ENCODE data around the gene CYP4F8. TPM values are rescaled to one million over a fixed set of nuclear protein-coding genes. Genes with fewer than 3 reads are reported as not detected.

Gene CYP4F8
- total RNA-seq, 1 donor from 2014 or later: not detected

DNA sequence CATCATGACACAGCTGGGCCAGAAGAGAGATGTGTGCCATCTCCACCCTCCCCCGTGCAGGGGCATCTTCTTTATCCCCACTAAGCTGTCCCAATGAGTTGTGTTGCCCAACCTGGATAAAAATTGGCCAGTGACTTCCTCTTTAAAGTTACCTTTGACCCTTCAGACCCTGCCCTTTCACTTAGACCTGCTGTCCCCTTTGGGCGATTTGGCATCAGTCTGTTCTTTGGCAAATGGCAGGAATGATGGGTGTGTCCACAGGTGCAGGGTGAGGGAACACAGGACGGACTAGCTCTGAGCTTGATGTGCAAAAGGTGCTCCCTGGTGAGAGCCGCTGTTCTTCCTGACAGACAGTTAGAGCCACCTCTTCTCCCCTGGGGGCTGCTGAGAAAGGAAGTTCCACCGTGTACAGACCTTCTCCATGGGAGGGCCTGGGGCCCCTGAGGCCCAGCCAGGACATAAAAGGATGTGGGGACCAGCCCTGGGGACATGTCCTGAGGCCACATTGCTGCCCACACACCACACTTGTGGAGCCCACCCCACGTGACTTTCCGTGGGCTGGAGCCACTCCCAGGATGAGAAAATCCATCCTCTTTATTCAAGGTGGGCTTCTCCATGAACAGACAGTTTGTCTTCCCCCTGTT lies 1.7 kb downstream of the CYP4F8 start:
- Mint-ChIP-seq H3K27me3 (ENCODE audit: insufficient read depth, low read depth) (peaks cover 12% of the 10 kb centered on the region), H3K4me3 (no peak overlapping the region), H3K9me3 (peaks cover 28% of the 10 kb centered on the region), H3K36me3 (no peaks in the 10 kb centered on the region), H3K27ac (no peak overlapping the region), H3K4me1 (no peaks in the 10 kb centered on the region)
- H3K79me2 ChIP-seq (ENCODE audit: low read depth): no peaks in the 10 kb centered on the region
- no peaks in the 10 kb centered on the region for H3K4me1 ChIP-seq
- TF ChIP-seq EZH2phosphoT487 (IDR thresholded peaks at IDR 0.05): no peak
- no peaks in the 10 kb centered on the region for H3K36me3 ChIP-seq
- peaks cover 6% of the 10 kb centered on the region for H3K9me3 ChIP-seq (ENCODE audit: low read depth)
- H3K9ac ChIP-seq: no peak overlapping the region
- no peak for DNase-seq (ENCODE audit: low spot score)
- no peaks in the 10 kb centered on the region for H3F3A ChIP-seq (ENCODE audit: low read depth)
- H3K4me2 ChIP-seq: no peak overlapping the region
- H4K20me1 ChIP-seq (ENCODE audit: low read depth): no peaks in the 10 kb centered on the region
- H2AFZ ChIP-seq (replicated peaks): no peak overlapping the region
- H3K27ac ChIP-seq: no peak overlapping the region
- H3K4me3 ChIP-seq: no peak overlapping the region
- H3K27me3 ChIP-seq: no peaks in the 10 kb centered on the region

DNA sequence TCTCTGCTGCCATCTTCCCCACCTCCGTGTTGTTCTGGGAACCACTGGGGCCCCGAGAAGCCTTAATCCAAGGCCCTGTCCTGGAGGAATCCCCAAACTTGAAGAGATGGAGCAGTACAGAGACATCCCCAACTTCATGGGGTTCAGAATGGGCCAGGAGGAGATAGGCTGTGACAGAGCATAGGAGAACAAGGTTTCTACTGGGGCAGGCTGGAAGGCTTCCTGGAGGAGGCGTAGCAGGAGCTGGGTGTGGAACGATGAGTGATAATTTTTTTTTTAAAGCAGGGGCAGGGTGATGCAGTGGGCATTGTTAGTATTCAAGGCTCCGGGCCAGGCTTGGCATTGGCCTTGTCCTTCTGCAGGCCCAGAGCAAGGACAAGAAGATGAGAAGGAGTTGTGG lies 3.3 kb downstream of the CYP4F8 start:
- Mint-ChIP-seq H3K27me3 (ENCODE audit: insufficient read depth, low read depth) (peaks cover 11% of the 10 kb centered on the region), H3K4me3 (no peak overlapping the region), H3K9me3 (peaks cover 30% of the 10 kb centered on the region)

DNA sequence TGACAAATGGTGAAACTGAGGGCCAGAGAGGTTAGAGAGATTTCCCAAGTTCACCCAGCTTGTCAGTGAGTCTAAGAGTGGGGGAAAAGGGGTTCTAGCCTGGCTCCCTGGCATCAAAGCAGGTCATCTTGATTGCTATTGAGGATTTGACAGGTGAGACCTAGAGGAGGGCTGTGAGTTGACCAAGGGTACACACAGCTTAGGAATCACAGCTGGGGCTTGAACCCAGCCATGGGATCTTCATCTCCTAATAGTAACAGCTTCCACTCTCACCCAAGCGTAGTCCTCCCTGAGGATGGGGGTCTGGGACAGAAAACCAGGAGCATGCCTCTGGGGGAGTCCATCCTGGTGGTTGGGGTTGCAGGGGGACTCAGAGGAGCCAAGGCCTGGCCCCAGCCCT lies 6.8 kb downstream of the CYP4F8 start:
- Histone ChIP-seq H3F3A (ENCODE audit: low read depth) (no peaks in the 10 kb centered on the region), H3K9me3 (ENCODE audit: low read depth) (peaks cover 7% of the 10 kb centered on the region), H3K27me3 (no peaks in the 10 kb centered on the region), H3K9ac (no peak overlapping the region), H4K20me1 (ENCODE audit: low read depth) (no peaks in the 10 kb centered on the region), H3K79me2 (ENCODE audit: low read depth) (no peaks in the 10 kb centered on the region), H3K27ac (no peak overlapping the region), H3K4me2 (no peak overlapping the region), H3K4me3 (no peak overlapping the region), H3K4me1 (no peaks in the 10 kb centered on the region), H2AFZ (replicated peaks) (no peak overlapping the region), H3K36me3 (no peaks in the 10 kb centered on the region)
- no peak overlapping the region for H3K4me3 Mint-ChIP-seq
- TF ChIP-seq, protein P1, sequence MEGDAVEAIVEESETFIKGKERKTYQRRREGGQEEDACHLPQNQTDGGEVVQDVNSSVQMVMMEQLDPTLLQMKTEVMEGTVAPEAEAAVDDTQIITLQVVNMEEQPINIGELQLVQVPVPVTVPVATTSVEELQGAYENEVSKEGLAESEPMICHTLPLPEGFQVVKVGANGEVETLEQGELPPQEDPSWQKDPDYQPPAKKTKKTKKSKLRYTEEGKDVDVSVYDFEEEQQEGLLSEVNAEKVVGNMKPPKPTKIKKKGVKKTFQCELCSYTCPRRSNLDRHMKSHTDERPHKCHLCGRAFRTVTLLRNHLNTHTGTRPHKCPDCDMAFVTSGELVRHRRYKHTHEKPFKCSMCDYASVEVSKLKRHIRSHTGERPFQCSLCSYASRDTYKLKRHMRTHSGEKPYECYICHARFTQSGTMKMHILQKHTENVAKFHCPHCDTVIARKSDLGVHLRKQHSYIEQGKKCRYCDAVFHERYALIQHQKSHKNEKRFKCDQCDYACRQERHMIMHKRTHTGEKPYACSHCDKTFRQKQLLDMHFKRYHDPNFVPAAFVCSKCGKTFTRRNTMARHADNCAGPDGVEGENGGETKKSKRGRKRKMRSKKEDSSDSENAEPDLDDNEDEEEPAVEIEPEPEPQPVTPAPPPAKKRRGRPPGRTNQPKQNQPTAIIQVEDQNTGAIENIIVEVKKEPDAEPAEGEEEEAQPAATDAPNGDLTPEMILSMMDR (IDR thresholded peaks at IDR 0.05): no peak
- TF ChIP-seq EZH2phosphoT487 (IDR thresholded peaks at IDR 0.05) (no peak), EZH2 (IDR thresholded peaks at IDR 0.05) (no peak)
- H3K27ac Mint-ChIP-seq: no peak overlapping the region
- H3K36me3 Mint-ChIP-seq: no peaks in the 10 kb centered on the region
- H3K9me3 Mint-ChIP-seq: peaks cover 21% of the 10 kb centered on the region
- no peak for DNase-seq (ENCODE audit: low spot score)
- no peaks in the 10 kb centered on the region for H3K4me1 Mint-ChIP-seq
- H3K27me3 Mint-ChIP-seq (ENCODE audit: insufficient read depth, low read depth): peaks cover 9% of the 10 kb centered on the region

More for the DNA sequence above, 3.3 kb downstream of the CYP4F8 start:
- no peaks in the 10 kb centered on the region for H3K36me3 Mint-ChIP-seq
- TF ChIP-seq EZH2 (IDR thresholded peaks at IDR 0.05): no peak
- TF ChIP-seq EZH2phosphoT487 (IDR thresholded peaks at IDR 0.05): no peak
- TF ChIP-seq, protein P1 (IDR thresholded peaks at IDR 0.05): no peak
- Histone ChIP-seq H4K20me1 (ENCODE audit: low read depth) (no peaks in the 10 kb centered on the region), H3K4me1 (no peaks in the 10 kb centered on the region), H2AFZ (replicated peaks) (no peak overlapping the region), H3K27me3 (no peaks in the 10 kb centered on the region), H3K27ac (no peak overlapping the region), H3K4me3 (no peak overlapping the region), H3K36me3 (no peaks in the 10 kb centered on the region), H3F3A (ENCODE audit: low read depth) (no peaks in the 10 kb centered on the region), H3K4me2 (no peak overlapping the region), H3K9ac (no peak overlapping the region), H3K79me2 (ENCODE audit: low read depth) (no peaks in the 10 kb centered on the region), H3K9me3 (ENCODE audit: low read depth) (peaks cover 6% of the 10 kb centered on the region)
- no peak overlapping the region for H3K27ac Mint-ChIP-seq
- no peak for DNase-seq (ENCODE audit: low spot score)
- no peaks in the 10 kb centered on the region for H3K4me1 Mint-ChIP-seq

DNA sequence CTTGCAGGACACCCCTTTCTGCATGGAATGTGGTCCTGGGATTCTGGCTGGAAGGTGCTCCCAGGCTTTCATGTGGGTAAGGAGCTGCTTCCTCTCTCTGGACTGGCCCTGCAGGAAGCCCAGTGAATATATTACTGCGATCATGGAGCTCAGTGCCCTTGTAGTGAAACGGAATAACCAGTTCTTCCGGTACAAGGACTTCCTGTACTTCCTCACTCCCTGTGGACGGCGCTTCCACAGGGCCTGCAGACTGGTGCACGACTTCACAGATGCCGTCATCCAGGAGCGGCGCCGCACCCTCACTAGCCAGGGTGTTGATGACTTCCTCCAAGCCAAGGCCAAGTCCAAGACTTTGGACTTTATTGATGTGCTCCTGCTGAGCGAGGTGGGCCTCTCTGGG lies 8.0 kb downstream of the CYP4F8 start:
- Mint-ChIP-seq H3K4me1 (no peaks in the 10 kb centered on the region), H3K27ac (no peak overlapping the region), H3K9me3 (peaks cover 20% of the 10 kb centered on the region), H3K4me3 (no peak overlapping the region), H3K36me3 (no peaks in the 10 kb centered on the region), H3K27me3 (ENCODE audit: insufficient read depth, low read depth) (peaks cover 5% of the 10 kb centered on the region)
- TF ChIP-seq EZH2 (IDR thresholded peaks at IDR 0.05): no peak
- TF ChIP-seq EZH2phosphoT487 (IDR thresholded peaks at IDR 0.05): no peak
- TF ChIP-seq, protein P1 (IDR thresholded peaks at IDR 0.05): no peak
- H3K9ac ChIP-seq: no peak overlapping the region
- no peak overlapping the region for H3K27ac ChIP-seq
- no peaks in the 10 kb centered on the region for H3K4me1 ChIP-seq
- H3K27me3 ChIP-seq: no peaks in the 10 kb centered on the region
- DNase-seq (ENCODE audit: low spot score): no peak
- no peaks in the 10 kb centered on the region for H4K20me1 ChIP-seq (ENCODE audit: low read depth)
- H3K4me3 ChIP-seq: no peak overlapping the region
- no peak overlapping the region for H3K4me2 ChIP-seq
- no peaks in the 10 kb centered on the region for H3K79me2 ChIP-seq (ENCODE audit: low read depth)
- no peak overlapping the region for H2AFZ ChIP-seq (replicated peaks)
- H3K9me3 ChIP-seq (ENCODE audit: low read depth): peaks cover 7% of the 10 kb centered on the region
- H3F3A ChIP-seq (ENCODE audit: low read depth): no peaks in the 10 kb centered on the region
- H3K36me3 ChIP-seq: no peaks in the 10 kb centered on the region

Data from neural progenitor cell (in vitro differentiated cells).